Smooth muscle cell (in vitro differentiated cells): ENCODE measurements around the gene PYCR2. TPM values are rescaled to one million over a fixed set of nuclear protein-coding genes. Genes with fewer than 3 reads are reported as not detected.

Source experiments
- DNase-seq: peaks from one replicate; lab custom pipeline; 2025; ENCODE audit not compliant: unreplicated experiment; lab: John Stamatoyannopoulos, UW
- H2AFZ ChIP-seq: fragments of 200-600 bp; sonication (generic); 2 replicates; pipeline ENCODE4 v1.6.0; 2016; ENCODE audit warnings: antibody characterized with exemption, low read depth, mild to moderate bottlenecking
- H3F3A ChIP-seq: fragments of 200-600 bp; sonication (generic); 2 replicates; pipeline ENCODE4 v1.6.0; 2017; ENCODE audit warnings: antibody characterized with exemption, low read depth
- H3K27ac ChIP-seq: fragments of 200-600 bp; sonication (generic); 2 replicates; pipeline ENCODE4 v1.5.1; 2016; ENCODE audit warnings: low read depth, mild to moderate bottlenecking
- H3K27me3 ChIP-seq: fragments of 200-600 bp; sonication (generic); 2 replicates; pipeline ENCODE4 v1.6.1; 2016; ENCODE audit warnings: low read depth, mild to moderate bottlenecking
- H3K36me3 ChIP-seq: fragments of 200-600 bp; sonication (generic); 2 replicates; pipeline ENCODE4 v1.5.1; 2016; ENCODE audit warnings: low read depth
- H3K4me1 ChIP-seq: fragments of 200-600 bp; sonication (generic); 2 replicates; pipeline ENCODE4 v1.5.1; 2016; ENCODE audit warnings: low read depth
- H3K4me2 ChIP-seq: fragments of 200-600 bp; sonication (generic); 2 replicates; pipeline ENCODE4 v1.6.0; 2016; ENCODE audit warnings: mild to moderate bottlenecking
- H3K4me3 ChIP-seq: fragments of 200-600 bp; sonication (generic); 2 replicates; pipeline ENCODE4 v1.5.1; 2016; ENCODE audit warnings: mild to moderate bottlenecking
- H3K79me2 ChIP-seq: fragments of 200-600 bp; sonication (generic); 2 replicates; pipeline ENCODE4 v1.6.0; 2016; ENCODE audit warnings: low read depth, mild to moderate bottlenecking
- H3K9ac ChIP-seq: fragments of 200-600 bp; sonication (generic); 2 replicates; pipeline ENCODE4 v1.6.0; 2016; ENCODE audit warnings: low read depth
- H3K9me3 ChIP-seq: fragments of 200-600 bp; sonication (generic); replicated peaks from 2 replicates; pipeline ENCODE4 v1.5.1; 2016; ENCODE audit warnings: low read depth
- H4K20me1 ChIP-seq: fragments of 200-600 bp; sonication (generic); 2 replicates; pipeline ENCODE4 v1.6.0; 2016; ENCODE audit warnings: low read depth
- CTCF ChIP-seq: fragments of 200-600 bp; sonication (generic); IDR thresholded peaks from 2 replicates; pipeline ENCODE4 v1.5.1; 2017; ENCODE audit warnings: borderline replicate concordance, mild to moderate bottlenecking, antibody characterized with exemption; ENCODE audit not compliant: insufficient read depth, poor library complexity, severe bottlenecking
- WGBS: methylation state at CpG from one replicate; pipeline ENCODE4 v1.1.7; 2016; ENCODE audit warnings: low lambda C conversion rate; 5-methylcytosine and 5-hydroxymethylcytosine counted together
- polyA plus RNA-seq: library from polyadenylated mRNA; unstranded; fragments of >200 nt; fragmentation: Nextera tagmentation; extraction: Ambion mirVana; gene quantifications from 2 replicates; pipeline ENCODE4 v1.2.1, GENCODE V29; 2016
- total RNA-seq: library from RNA; depleted of rRNA; stranded (reverse); fragments of >200 nt; gene quantifications from 2 replicates; pipeline ENCODE4 v1.2.3, GENCODE V29; 2014

PYCR2 gene
- total and polyA plus RNA-seq, 2 experiments from 2014 or later: 20.1 to 40.5 TPM

GRCh38 chr1:225881959-225882693, 41.9 kb downstream of the PYCR2 start, which contains the start of gene TMEM63A:
Gene TMEM63A (minus strand): TSS chr1:225882380. CDS start chr1:225877580, 4,800 bp downstream.
- peak within 1 kb of the TSS; percentile 70 for H3K9ac ChIP-seq
- peak within 1 kb of the TSS; percentile 11 for H3K27ac ChIP-seq
- peak; percentile 3 for TF ChIP-seq CTCF
- H3F3A ChIP-seq: no peaks in the 10 kb centered on the region
- peaks cover 3% of the 10 kb centered on the region for H3K79me2 ChIP-seq
- peaks cover 5% of the 10 kb centered on the region for H3K27me3 ChIP-seq
- 2% methylated on average over 57 of the region's 64 CpGs for WGBS
- peak within 1 kb of the TSS; percentile 91 for H3K4me2 ChIP-seq
- no peaks in the 10 kb centered on the region for H3K36me3 ChIP-seq
- peaks cover 31% of the 10 kb centered on the region for H4K20me1 ChIP-seq
- peak within 1 kb of the TSS; percentile 93 for H3K4me3 ChIP-seq
- no peaks in the 10 kb centered on the region for H3K4me1 ChIP-seq
- peak; percentile 76 for DNase-seq
- H3K9me3 ChIP-seq: no peaks in the 10 kb centered on the region
- peak within 1 kb of the TSS; percentile 94 for H2AFZ ChIP-seq

GRCh38 chr1:225881081-225881958, 42.7 kb downstream of the PYCR2 start:
- Histone ChIP-seq H3K4me2 (peak overlapping the region; percentile 91), H3K36me3 (no peaks in the 10 kb centered on the region), H3K4me3 (peak overlapping the region; percentile 93), H3K9ac (peak overlapping the region; percentile 70), H3K27ac (peak overlapping the region; percentile 11), H3K9me3 (no peaks in the 10 kb centered on the region), H3K4me1 (no peaks in the 10 kb centered on the region), H2AFZ (peak overlapping the region; percentile 94), H4K20me1 (peaks cover 31% of the 10 kb centered on the region), H3K79me2 (peaks cover 3% of the 10 kb centered on the region), H3F3A (no peaks in the 10 kb centered on the region), H3K27me3 (no peaks in the 10 kb centered on the region)
- 18% methylated on average over 25 of the region's 25 CpGs for WGBS
- TF ChIP-seq CTCF: no peak
- DNase-seq: no peak

GRCh38 chr1:225880636-225881035, 43.4 kb downstream of the PYCR2 start:
- no peak for TF ChIP-seq CTCF
- Histone ChIP-seq H3K79me2 (peaks cover 3% of the 10 kb centered on the region), H3K4me3 (peak overlapping the region; percentile 93), H3K4me1 (no peaks in the 10 kb centered on the region), H3K9ac (no peak overlapping the region), H3K4me2 (peak overlapping the region; percentile 91), H4K20me1 (peaks cover 31% of the 10 kb centered on the region), H3F3A (no peaks in the 10 kb centered on the region), H3K9me3 (no peaks in the 10 kb centered on the region), H3K27me3 (no peaks in the 10 kb centered on the region), H3K27ac (peak overlapping the region; percentile 11), H2AFZ (no peak overlapping the region), H3K36me3 (no peaks in the 10 kb centered on the region)
- WGBS: 80% methylated on average over 5 of the region's 5 CpGs
- no peak for DNase-seq
